ENCODE data around the gene TRAFD1.
"Not testable (repeated sequence)": the region's sequence is repeated elsewhere in the genome, so short reads cannot be mapped to it uniquely, and the experiment has no call there.

TRAFD1 gene

GRCh38 chr12:112091563-112091962 lies 33.8 kb upstream of the TRAFD1 start:
- Histone ChIP-seq H3K4me1 (ENCODE audit: insufficient read depth, low read length) (no peaks in the 10 kb centered on the region), H3K9ac (ENCODE audit: low read depth, low read length) (no peak overlapping the region), H3K79me2 (ENCODE audit: insufficient read depth, low read length) (peaks cover 83% of the 10 kb centered on the region), H3K4me3 (ENCODE audit: low read depth in 1 of 2, low read length in 2 of 2) (no peak overlapping the region), H3K27me3 (ENCODE audit: insufficient read depth, low read length, poor library complexity) (no peaks in the 10 kb centered on the region), H4K20me1 (ENCODE audit: insufficient read depth, low read length) (peaks cover 50% of the 10 kb centered on the region; the same call in 1 of the 2 replicates), H3K4me2 (ENCODE audit: insufficient read depth, low read length) (no peak overlapping the region), H3K36me3 (ENCODE audit: insufficient read depth, low read length) (peaks cover 84% of the 10 kb centered on the region), H3K9me3 (ENCODE audit: insufficient read depth, low read length, severe bottlenecking) (no peaks in the 10 kb centered on the region), H2AFZ (ENCODE audit: low read depth, low read length) (no peak overlapping the region), H3K27ac (ENCODE audit: low read length) (no peak overlapping the region)
- TF ChIP-seq EZH2 (IDR thresholded peaks at IDR 0.05; ENCODE audit: borderline replicate concordance, low read depth, low read length, severe bottlenecking), result no peak
- TF ChIP-seq, protein P1, sequence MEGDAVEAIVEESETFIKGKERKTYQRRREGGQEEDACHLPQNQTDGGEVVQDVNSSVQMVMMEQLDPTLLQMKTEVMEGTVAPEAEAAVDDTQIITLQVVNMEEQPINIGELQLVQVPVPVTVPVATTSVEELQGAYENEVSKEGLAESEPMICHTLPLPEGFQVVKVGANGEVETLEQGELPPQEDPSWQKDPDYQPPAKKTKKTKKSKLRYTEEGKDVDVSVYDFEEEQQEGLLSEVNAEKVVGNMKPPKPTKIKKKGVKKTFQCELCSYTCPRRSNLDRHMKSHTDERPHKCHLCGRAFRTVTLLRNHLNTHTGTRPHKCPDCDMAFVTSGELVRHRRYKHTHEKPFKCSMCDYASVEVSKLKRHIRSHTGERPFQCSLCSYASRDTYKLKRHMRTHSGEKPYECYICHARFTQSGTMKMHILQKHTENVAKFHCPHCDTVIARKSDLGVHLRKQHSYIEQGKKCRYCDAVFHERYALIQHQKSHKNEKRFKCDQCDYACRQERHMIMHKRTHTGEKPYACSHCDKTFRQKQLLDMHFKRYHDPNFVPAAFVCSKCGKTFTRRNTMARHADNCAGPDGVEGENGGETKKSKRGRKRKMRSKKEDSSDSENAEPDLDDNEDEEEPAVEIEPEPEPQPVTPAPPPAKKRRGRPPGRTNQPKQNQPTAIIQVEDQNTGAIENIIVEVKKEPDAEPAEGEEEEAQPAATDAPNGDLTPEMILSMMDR (IDR thresholded peaks at IDR 0.05; ENCODE audit: borderline replicate concordance, extremely low read depth, low read length, poor library complexity, severe bottlenecking), result no peak
- no peak for ATAC-seq (ENCODE audit: insufficient read depth, low read depth)
- DNase-seq, result no peak

DNA sequence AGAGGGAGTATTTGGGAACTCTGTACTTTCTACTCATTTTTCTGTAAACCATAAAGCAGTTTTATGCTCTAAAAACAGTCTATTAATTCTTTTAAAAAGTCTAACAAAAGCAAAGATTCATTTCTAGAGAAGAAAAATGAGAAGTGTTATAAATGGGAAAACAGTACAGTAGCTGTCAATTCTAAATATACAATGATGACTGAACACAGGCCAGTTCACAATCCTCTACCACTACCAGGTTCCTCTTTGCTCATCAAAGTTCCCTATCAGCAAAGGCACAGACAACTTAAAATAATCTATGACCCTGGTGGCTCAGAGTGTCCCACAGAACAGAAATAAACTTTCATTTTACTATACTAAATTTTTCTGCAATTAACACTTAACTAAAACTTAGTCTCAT lies 29.3 kb upstream of the TRAFD1 start:
- DNase-seq (no peak), ATAC-seq (ENCODE audit: insufficient read depth, low read depth) (no peak)
- no peak overlapping the region for H2AFZ ChIP-seq (ENCODE audit: low read depth, low read length)
- peaks cover 95% of the 10 kb centered on the region for H3K79me2 ChIP-seq (ENCODE audit: insufficient read depth, low read length)
- no peak for TF ChIP-seq EZH2 (IDR thresholded peaks at IDR 0.05; ENCODE audit: borderline replicate concordance, low read depth, low read length, severe bottlenecking)
- TF ChIP-seq, protein P1 (IDR thresholded peaks at IDR 0.05; ENCODE audit: borderline replicate concordance, extremely low read depth, low read length, poor library complexity, severe bottlenecking), result no peak
- no peak overlapping the region for H3K4me2 ChIP-seq (ENCODE audit: insufficient read depth, low read length)
- H3K27ac ChIP-seq (ENCODE audit: low read length), result no peak overlapping the region
- H3K9ac ChIP-seq (ENCODE audit: low read depth, low read length), result no peak overlapping the region
- no peaks in the 10 kb centered on the region for H3K27me3 ChIP-seq (ENCODE audit: insufficient read depth, low read length, poor library complexity)
- no peak overlapping the region for H3K4me3 ChIP-seq (ENCODE audit: low read depth in 1 of 2, low read length in 2 of 2)
- H3K4me1 ChIP-seq (ENCODE audit: insufficient read depth, low read length), result no peaks in the 10 kb centered on the region
- no peaks in the 10 kb centered on the region for H3K9me3 ChIP-seq (ENCODE audit: insufficient read depth, low read length, severe bottlenecking)
- peaks cover 77% of the 10 kb centered on the region for H3K36me3 ChIP-seq (ENCODE audit: insufficient read depth, low read length)
- peaks cover 74% of the 10 kb centered on the region for H4K20me1 ChIP-seq (ENCODE audit: insufficient read depth, low read length)

- no peaks in the 10 kb centered on the region for H3K4me1 ChIP-seq (ENCODE audit: insufficient read depth, low read length)
- ATAC-seq (ENCODE audit: insufficient read depth, low read depth) (no peak), DNase-seq (no peak)
- H2AFZ ChIP-seq (ENCODE audit: low read depth, low read length), result no peak overlapping the region
- H3K27me3 ChIP-seq (ENCODE audit: insufficient read depth, low read length, poor library complexity), result no peaks in the 10 kb centered on the region
- TF ChIP-seq, protein P1 (IDR thresholded peaks at IDR 0.05; ENCODE audit: borderline replicate concordance, extremely low read depth, low read length, poor library complexity, severe bottlenecking), result no peak
- no peak for TF ChIP-seq EZH2 (IDR thresholded peaks at IDR 0.05; ENCODE audit: borderline replicate concordance, low read depth, low read length, severe bottlenecking)
- H3K4me3 ChIP-seq (ENCODE audit: low read depth in 1 of 2, low read length in 2 of 2), result no peak overlapping the region
- H4K20me1 ChIP-seq (ENCODE audit: insufficient read depth, low read length), result peaks cover 70% of the 10 kb centered on the region
- H3K36me3 ChIP-seq (ENCODE audit: insufficient read depth, low read length), result peaks cover 77% of the 10 kb centered on the region
- H3K4me2 ChIP-seq (ENCODE audit: insufficient read depth, low read length), result no peak overlapping the region
- H3K27ac ChIP-seq (ENCODE audit: low read length), result no peak overlapping the region
- no peak overlapping the region for H3K9ac ChIP-seq (ENCODE audit: low read depth, low read length)
- no peaks in the 10 kb centered on the region for H3K9me3 ChIP-seq (ENCODE audit: insufficient read depth, low read length, severe bottlenecking)
- peaks cover 95% of the 10 kb centered on the region for H3K79me2 ChIP-seq (ENCODE audit: insufficient read depth, low read length)
Measured at GRCh38 chr12:112096667-112097066, 28.7 kb upstream of the TRAFD1 start.

- no peak for ATAC-seq (ENCODE audit: insufficient read depth, low read depth)
- no peaks in the 10 kb centered on the region for H3K27me3 ChIP-seq (ENCODE audit: insufficient read depth, low read length, poor library complexity)
- no peak overlapping the region for H3K4me3 ChIP-seq (ENCODE audit: low read depth in 1 of 2, low read length in 2 of 2)
- no peaks in the 10 kb centered on the region for H3K4me1 ChIP-seq (ENCODE audit: insufficient read depth, low read length)
- no peak for DNase-seq
- peaks cover 75% of the 10 kb centered on the region for H4K20me1 ChIP-seq (ENCODE audit: insufficient read depth, low read length)
- no peak overlapping the region for H2AFZ ChIP-seq (ENCODE audit: low read depth, low read length)
- peaks cover 68% of the 10 kb centered on the region for H3K36me3 ChIP-seq (ENCODE audit: insufficient read depth, low read length)
- no peak overlapping the region for H3K4me2 ChIP-seq (ENCODE audit: insufficient read depth, low read length)
- TF ChIP-seq, protein P1 (IDR thresholded peaks at IDR 0.05; ENCODE audit: borderline replicate concordance, extremely low read depth, low read length, poor library complexity, severe bottlenecking), result no peak
- TF ChIP-seq EZH2 (IDR thresholded peaks at IDR 0.05; ENCODE audit: borderline replicate concordance, low read depth, low read length, severe bottlenecking), result no peak
- H3K79me2 ChIP-seq (ENCODE audit: insufficient read depth, low read length), result peaks cover 96% of the 10 kb centered on the region
- no peak overlapping the region for H3K27ac ChIP-seq (ENCODE audit: low read length)
- H3K9ac ChIP-seq (ENCODE audit: low read depth, low read length), result no peak overlapping the region
- no peaks in the 10 kb centered on the region for H3K9me3 ChIP-seq (ENCODE audit: insufficient read depth, low read length, severe bottlenecking)
Measured at GRCh38 chr12:112097641-112098040, 27.7 kb upstream of the TRAFD1 start.

GRCh38 chr12:112100500-112100899 lies 24.9 kb upstream of the TRAFD1 start:
- not testable (repeated sequence) for H3K4me2 ChIP-seq (ENCODE audit: insufficient read depth, low read length); H3K27me3 ChIP-seq (ENCODE audit: insufficient read depth, low read length, poor library complexity); H3K27ac ChIP-seq (ENCODE audit: low read length); H3K4me3 ChIP-seq (ENCODE audit: low read depth in 1 of 2, low read length in 2 of 2); DNase-seq; H3K4me1 ChIP-seq (ENCODE audit: insufficient read depth, low read length); H2AFZ ChIP-seq (ENCODE audit: low read depth, low read length); H3K9me3 ChIP-seq (ENCODE audit: insufficient read depth, low read length, severe bottlenecking); H3K9ac ChIP-seq (ENCODE audit: low read depth, low read length); ATAC-seq (ENCODE audit: insufficient read depth, low read depth)
- H4K20me1 ChIP-seq (ENCODE audit: insufficient read depth, low read length), result peaks cover 76% of the 10 kb centered on the region
- H3K36me3 ChIP-seq (ENCODE audit: insufficient read depth, low read length), result peaks cover 65% of the 10 kb centered on the region
- peaks cover 98% of the 10 kb centered on the region for H3K79me2 ChIP-seq (ENCODE audit: insufficient read depth, low read length)

Data from DND-41 (cell line).